Measurements from ENCODE around the gene PTPRN2.

- TF ChIP-seq, protein P1, sequence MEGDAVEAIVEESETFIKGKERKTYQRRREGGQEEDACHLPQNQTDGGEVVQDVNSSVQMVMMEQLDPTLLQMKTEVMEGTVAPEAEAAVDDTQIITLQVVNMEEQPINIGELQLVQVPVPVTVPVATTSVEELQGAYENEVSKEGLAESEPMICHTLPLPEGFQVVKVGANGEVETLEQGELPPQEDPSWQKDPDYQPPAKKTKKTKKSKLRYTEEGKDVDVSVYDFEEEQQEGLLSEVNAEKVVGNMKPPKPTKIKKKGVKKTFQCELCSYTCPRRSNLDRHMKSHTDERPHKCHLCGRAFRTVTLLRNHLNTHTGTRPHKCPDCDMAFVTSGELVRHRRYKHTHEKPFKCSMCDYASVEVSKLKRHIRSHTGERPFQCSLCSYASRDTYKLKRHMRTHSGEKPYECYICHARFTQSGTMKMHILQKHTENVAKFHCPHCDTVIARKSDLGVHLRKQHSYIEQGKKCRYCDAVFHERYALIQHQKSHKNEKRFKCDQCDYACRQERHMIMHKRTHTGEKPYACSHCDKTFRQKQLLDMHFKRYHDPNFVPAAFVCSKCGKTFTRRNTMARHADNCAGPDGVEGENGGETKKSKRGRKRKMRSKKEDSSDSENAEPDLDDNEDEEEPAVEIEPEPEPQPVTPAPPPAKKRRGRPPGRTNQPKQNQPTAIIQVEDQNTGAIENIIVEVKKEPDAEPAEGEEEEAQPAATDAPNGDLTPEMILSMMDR (IDR thresholded peaks at IDR 0.05) = no peak
- TF ChIP-seq POLR2A (IDR thresholded peaks at IDR 0.05) = no peak
Observed at GRCh38 chr7:158103378-158103777, 484.2 kb downstream of the PTPRN2 start.
